GM18511 (cell line): ENCODE data around the gene MEF2D.

ENCODE experiments used
- ATAC-seq: cut with Tn5 transposase; IDR thresholded peaks from one replicate; pipeline ENCODE4 v1.9.1; 2021; ENCODE audit warnings: mild to moderate bottlenecking, moderate library complexity; ENCODE audit not compliant: unreplicated experiment

MEF2D gene

DNA sequence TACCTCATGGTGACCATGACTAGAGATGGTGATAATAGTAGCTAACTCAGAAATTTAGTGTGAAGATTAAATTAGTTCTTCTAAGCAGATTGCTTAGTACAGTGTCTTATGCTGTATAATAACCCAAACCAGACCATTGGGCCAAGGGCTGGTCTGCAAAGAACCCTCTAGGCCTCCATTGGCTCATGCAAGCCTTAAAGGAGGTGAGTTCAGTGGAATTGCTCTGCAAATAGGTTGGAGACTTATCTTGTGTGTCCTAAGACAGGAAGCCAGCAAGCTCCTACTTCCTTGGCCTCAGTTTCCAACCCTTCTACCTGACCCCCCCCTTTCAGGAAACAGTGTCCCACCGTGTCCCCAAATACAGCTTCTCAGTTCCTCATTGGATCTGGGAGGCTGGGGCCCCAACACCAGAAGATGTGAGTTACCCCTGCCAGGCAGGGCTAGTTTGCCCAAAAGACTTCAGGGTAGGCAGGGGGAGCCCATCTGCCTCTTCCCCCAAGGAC, 1.9 kb upstream of the MEF2D start:
- no peak for ATAC-seq

- peak; percentile 67 for ATAC-seq
These were observed 375 bp upstream of the MEF2D start for GRCh38 chr1:156500793-156501506.

DNA sequence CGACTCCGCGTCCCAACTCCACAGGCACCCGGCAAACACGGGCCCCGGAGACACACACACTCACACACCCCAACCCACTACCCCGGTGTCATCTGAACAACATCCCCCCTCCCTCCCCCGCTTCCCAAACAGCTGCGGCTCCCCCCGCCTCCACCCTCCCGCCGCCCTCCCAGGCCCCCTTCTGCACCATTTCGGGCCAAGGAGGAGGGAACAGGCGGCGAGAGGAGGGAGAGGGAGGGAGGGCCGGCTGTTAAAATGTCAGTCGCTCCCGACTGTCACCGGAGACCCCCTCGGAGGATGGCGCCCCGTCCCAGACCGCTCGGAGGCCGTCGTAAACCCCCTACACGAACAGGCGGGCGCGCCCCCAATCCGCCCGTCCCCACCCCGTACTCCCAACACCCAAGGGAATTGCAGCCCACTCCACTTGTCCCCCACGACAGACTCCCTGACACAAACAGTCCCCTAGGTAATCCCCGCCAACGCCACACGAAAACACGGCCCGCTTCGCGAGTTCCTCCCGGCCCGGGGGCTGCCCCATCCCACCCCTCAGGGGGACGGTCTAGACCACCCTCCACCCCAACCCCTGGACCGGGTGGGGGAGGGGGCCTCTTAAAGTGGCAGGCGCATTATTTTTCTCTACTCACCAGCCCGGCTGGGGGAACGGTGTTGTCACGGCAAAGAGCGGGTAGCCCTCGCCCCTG, 583 bp downstream of the MEF2D start:
- peak; percentile 4 for ATAC-seq

- no peak for ATAC-seq
These were observed 1.3 kb downstream of the MEF2D start for GRCh38 chr1:156499194-156499841.

- ATAC-seq, result no peak
These were observed 2.0 kb downstream of the MEF2D start for GRCh38 chr1:156498432-156499193.

- ATAC-seq, result no peak
These were observed 2.7 kb downstream of the MEF2D start for GRCh38 chr1:156497743-156498431.

GRCh38 chr1:156497078-156497742, 3.4 kb downstream of the MEF2D start:
- ATAC-seq, result no peak

- ATAC-seq, result no peak
These were observed 4.3 kb downstream of the MEF2D start for GRCh38 chr1:156496211-156496761.

GRCh38 chr1:156495401-156496140, 5.0 kb downstream of the MEF2D start:
- no peak for ATAC-seq

GRCh38 chr1:156494309-156494895, 6.2 kb downstream of the MEF2D start:
- no peak for ATAC-seq

DNA sequence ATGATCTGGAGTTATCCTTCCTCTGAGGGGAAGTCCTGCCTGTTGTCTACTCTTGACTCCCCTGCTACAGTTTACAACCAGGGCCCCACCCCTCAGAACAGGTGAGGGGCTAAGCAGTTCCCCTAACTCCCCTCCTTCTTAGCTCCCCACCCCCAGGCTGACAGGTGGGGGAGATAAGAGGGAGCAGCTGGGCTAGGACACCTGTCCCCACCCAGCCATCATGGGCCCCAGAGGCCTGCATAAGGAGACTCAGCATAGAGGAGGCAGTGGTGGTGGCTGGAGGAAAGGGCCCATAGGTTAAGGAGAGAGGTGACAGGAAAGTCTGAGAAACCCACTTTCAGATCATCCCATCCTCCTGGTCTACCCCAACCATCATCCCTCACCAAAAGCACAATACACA, 6.8 kb downstream of the MEF2D start:
- ATAC-seq, result no peak

DNA sequence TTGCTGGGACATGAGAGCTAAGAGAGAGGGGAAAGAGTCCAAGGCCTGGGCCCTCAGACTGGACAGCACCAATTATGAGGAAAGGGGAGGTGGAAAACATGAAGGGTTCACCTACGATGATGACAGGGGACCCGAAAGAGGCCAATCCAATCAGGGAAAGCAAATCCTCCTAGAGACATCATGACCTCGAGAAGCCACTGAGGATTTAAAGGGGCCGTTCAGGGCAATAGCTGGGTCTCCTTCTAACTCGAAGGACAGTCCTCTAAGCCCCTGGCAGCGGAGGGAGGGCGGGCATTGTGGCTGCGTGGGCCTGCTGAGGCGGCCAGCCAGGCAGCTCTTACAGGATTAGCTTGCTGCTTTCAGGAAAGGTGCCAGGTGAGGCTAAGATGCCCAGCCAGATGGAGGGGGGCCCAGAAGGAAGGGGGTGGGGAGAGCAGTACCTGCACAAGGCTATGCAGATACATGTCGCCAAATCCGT, 7.4 kb downstream of the MEF2D start:
- no peak for ATAC-seq

DNA sequence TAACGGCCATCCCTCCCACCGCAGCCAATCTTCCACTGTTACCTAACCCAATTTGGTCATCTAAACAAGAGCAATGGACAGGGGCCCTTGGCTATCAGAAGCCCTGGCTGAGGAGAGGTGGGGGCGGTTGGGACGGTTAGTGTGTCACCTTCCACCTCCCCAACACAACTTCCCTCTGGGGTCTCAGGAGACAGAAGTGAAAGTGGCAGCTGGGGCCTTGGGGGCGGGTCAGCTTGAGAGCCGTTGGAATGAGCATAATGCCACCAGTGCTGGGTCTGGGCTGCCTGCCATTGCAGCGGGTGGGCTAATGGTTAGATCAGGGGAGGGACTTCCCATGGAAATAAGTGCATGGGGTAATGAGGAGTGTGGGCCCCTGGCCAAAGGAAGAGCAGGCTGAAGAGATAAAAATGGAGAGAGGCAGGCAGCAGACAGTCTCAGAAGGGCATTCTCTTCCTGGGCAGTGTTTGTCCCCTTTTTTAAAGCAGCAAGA, 7.9 kb downstream of the MEF2D start:
- peak; percentile 14 for ATAC-seq

- ATAC-seq, result no peak
These were observed 8.5 kb downstream of the MEF2D start for GRCh38 chr1:156492013-156492590.

DNA sequence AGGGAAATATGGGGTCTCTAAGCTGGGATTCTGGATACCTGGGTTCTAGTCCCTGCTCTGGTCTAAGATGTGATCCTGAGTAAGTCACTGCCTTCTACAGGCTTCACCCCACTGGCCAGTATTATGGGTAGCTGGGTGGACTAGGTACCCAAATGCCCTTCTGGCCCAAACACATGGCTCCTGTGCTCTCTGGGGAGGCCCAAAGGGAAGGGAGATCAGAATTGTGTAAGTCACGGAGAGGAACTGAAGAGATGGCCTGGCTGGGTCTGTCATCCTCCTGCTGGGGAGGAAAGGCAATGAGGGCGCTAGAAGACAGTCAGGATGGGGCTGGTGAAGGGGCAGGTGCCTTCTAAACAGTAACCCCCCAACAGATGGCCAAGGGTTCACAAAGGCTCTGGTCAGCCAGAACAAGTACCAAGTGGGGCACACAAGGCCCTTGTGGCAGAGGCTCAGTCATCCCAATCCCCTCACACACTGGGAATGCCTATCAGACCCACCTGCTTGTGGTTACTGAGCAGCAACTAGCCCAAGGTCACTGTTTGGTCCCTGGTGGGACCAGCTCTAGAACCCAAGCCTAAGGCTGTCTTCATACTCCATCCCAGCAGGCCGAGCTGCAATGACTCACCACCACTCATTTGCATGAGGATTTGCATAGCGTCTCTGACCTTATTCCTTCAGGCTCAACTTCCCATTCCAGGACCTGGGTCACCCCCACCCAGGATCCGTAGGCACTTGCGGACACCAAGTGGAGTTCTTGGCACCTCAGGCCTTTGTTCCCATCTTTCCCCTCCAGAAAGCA, 9.2 kb downstream of the MEF2D start:
- ATAC-seq, result no peak

GRCh38 chr1:156490401-156491032, 10.1 kb downstream of the MEF2D start:
- ATAC-seq, result no peak

DNA sequence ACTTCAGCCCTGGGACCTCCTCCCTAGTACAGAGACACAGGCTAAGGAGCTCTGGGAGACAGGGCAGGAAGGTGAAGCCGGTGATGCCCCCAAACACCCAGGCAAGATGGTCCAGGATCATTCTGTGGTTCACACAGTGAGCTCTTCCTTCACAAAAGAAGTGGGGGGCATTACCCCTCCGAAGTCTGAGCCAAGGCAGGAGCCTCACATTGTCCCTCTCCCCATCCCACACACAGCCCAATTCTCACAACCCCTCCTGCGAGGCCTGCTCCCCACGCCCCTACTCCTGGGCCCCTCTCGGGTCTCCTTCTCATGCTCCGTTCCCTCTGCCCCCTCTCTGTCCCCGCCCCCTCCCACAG, 10.7 kb downstream of the MEF2D start:
- ATAC-seq, result no peak
